ENCODE measurements around the gene ASIC1.
"Not testable (repeated sequence)": the region's sequence is repeated elsewhere in the genome, so short reads cannot be mapped to it uniquely, and the experiment has no call there.

The ASIC1 gene

DNA sequence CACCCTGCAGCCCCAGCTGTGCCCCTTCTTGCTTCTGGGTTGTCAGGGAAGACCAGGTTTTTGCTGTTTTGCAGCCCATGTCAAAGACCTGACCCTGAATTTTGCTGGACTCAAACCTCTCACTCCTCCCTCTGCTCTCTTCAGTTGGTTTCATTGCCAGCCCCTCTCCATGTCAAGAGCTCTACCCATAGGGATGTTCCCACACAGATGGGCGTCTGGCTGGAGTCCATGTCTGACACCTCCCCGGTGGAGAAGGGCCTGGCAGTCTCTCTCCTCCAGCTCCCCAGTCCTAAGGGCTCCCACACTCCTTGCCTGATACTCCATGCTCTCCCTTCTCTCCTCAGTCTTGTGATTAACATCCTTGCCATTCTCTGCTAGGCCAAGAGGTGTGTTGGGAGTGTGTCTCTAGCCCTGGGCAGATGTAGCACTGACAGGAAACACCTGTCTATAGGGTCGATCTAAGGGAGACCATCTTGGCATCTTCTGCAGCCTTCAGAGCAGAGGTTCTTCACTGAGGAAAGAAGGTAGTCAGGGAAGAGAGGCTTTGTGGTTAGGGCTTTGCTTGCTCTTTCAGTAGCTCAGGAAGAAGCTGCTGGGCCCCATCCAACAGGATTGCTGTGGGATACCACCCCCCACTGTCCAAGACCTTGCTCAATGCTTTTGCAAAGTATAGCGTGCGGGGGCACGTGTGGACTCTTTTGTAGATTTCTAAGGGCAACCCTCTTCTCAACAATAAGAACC lies 4.7 kb downstream of the ASIC1 start:
- DNase-seq (ENCODE audit: low spot score), result no peak

DNA sequence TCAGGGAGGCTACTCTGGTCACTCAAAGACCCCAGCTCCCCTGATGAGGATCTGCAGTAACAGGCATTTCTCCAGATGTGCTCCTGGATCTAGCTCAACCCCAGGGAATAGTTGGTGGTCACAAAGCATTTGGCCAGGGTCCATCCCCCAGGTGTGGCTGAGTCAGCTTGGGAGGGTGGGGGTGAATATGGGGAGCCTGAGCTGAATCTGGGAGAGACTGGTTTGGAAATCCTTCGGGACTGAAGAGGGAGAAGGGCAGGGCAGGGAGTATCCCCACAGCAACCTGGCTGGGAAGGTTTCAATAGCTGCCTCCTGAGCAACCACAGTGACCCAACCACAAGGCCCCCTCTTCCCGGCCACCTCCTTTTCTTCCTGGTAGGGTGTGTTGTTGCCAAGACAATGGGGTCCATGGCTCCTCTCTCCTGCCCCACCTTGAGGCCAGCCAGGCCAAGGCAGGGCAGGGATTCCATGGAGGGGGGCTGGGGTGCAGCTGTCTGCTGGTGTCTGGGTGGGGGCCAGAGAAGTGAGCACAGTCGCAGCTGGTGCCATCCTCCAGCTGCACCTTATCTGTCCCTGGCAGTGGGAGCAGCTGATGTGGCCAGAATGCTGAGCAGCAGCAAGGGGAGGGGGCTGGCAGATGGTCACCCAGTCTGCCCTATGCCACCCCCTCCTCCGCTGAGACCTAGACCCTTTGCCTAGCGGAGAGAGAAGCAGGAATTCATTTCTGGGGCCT lies 5.5 kb downstream of the ASIC1 start:
- no peak for DNase-seq (ENCODE audit: low spot score)

DNA sequence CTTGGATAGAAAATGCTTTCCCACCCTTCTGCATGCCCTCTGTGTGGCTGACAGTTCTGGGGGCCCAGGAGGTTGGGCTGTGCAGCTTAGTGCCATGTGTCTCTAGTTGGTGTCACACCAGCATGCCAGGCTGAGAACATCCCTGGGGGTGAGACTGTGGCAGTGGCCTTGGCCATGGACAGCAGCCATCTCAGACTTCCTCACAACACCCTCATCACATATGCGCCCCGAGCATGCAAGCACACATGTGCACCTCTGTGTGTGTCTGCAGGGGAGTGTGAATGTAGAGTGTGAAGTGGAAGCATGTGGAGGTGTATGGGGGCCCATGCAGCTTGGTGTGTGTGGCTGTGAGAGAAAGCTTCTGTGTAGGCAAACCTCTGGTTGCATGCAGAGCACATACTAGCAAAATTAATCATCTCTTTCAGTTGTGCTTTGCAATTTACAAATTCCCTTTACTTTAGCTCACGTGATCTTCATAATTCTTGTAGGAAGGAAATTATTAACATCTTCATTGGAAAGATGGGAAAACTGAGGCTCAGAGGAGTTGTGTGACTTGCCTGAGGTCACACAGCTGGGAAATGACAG lies 8.4 kb downstream of the ASIC1 start:
- no peak for DNase-seq (ENCODE audit: low spot score)

DNA sequence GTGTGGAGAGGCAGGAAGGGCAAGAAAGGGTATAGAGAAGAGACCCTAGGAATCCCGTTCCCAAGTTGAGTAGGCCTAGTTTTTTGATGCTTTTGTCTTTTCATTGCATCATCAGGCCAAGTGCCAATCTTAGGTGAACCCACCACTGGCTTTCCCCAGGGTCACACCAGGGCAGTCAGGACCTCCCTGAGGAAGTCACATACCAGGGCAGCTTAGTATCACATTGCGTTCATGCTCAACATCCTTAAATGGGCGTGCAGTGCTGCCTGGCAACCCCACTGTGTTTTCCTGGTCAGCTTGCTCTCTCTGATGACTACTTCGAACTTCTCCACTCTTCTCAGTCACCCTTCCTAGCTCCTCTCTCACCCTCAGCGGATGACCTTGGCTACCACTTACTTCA lies 9.0 kb downstream of the ASIC1 start:
- peak; percentile 55 for DNase-seq (ENCODE audit: low spot score)

DNA sequence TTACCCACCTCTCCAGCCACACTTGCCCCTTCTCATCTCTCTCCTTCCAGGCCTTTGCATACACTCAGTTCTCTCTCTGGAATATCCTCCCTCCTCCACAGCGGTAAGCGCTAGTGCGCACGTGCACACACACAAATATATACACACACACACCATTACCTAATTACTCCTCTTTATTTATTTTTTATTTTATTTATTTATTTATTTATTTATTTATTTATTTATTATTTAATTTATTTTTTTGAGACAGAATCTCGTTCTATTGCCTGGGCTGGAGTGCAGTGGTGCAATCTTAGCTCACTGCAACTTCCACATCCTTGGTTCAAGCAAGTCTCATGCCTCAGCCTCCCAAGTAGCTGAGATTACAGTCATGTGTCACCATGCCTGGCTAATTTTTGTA lies 11.7 kb downstream of the ASIC1 start:
- DNase-seq (ENCODE audit: low spot score), result no peak

DNA sequence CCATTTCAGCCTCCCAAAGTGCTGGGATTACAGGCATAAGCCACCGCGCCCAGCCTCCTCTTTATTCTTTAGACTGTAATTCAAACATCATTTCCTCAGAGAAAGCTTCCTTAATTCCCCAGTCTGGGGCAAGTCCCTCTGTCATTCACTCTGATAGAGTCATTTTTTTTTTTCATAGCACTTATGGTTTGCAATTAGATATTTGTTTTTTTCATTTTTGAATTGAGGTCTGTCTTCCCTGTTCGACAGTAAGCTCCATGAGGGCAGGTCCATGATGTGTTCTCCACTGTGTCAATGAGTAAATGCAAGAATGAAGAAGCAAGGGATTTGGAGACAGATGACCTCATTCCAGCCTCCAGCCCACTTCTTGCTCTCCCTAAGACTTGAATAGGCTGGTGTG lies 12.1 kb downstream of the ASIC1 start:
- no peak for DNase-seq (ENCODE audit: low spot score)

DNA sequence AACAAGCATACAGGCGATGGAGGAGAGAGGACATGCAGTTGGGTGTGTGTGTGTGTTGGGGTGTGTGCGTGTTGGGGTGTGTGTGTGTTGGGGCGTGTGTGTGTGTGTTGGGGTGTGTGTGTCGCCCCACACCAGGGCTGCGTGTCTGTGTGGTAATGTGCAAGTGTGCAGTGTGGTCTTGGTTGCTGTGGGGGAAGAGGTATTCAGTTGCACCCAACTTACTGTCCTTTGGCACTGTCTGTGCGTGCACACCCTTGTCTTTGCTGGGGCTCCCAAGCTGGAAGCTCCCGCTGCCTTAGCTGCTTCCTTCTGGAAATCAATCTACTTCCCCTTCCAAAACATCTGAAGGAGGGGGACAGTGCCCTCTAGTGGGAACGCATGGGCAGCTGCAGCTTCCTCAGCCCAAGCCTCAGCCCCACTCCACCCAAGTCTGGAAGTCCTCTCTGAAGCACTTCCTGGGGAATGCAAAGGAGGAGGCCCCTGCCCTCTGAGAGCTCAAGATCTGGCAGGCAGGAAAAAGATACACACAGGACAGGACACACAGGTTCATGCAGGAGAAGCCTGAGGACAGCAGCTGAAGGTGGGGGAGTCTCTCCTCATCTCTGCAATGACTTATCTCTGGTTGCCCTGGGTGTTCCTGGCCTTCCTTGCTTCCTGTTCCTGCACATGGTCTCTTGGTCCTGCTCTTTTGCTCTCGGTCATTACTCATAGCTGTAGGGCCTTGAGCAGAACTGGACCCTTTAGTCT lies 13.1 kb downstream of the ASIC1 start:
- DNase-seq (ENCODE audit: low spot score), result peak; percentile 84

DNA sequence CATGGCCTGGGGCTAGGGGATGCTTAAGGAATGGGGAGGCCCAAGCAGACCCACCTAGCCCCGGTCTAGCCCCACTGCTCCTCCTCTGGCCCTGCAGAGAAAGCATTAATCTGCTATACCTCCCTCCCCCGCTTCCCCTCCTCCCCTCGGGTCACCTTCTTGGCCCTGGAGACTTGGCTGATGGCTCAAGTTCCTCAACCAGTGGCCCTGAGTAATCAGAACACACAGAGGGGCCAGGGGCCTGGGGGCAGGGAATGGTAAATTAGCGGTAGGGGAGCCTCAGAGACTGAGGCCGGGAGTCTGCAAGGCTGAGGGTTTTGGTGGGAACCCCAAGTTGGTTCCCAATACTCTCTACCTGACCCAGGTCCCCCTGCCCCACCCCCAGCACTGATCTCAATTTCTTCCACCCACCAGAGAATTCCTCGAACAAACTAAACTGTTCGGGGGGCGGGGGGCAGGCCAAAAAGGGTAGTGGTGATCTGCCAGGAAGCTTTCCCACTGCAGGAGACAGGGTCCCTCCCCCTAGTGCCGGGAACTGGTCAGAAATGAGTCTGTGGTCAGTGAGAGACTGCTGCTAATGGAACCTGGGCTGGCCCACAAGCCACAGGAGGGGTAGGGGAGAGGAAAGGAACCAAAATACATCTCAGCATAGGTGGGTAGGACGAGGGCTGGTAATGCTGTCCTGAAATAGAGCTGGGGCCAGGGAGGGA lies 15.0 kb downstream of the ASIC1 start:
- no peak for DNase-seq (ENCODE audit: low spot score)

DNA sequence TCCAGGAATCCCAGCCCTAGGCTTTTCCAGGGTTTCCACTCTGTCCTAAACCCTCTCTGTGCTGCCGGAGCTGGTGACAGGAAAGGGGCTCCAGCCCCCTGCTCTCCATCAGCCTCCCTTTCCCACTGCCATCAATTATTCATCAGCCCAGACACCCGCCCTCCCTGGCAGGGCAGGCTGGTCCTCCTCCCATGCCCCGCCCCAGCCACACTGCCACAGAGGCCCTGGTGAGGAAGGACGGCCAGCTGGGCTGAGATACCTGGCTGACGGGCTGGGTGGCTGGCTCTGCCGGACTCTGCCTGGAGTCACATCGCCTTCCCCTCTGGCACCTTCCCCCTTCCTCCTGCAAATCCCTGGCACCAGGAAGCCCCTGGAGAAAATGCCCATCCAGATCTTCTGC lies 15.8 kb downstream of the ASIC1 start:
- DNase-seq (ENCODE audit: low spot score), result no peak

DNA sequence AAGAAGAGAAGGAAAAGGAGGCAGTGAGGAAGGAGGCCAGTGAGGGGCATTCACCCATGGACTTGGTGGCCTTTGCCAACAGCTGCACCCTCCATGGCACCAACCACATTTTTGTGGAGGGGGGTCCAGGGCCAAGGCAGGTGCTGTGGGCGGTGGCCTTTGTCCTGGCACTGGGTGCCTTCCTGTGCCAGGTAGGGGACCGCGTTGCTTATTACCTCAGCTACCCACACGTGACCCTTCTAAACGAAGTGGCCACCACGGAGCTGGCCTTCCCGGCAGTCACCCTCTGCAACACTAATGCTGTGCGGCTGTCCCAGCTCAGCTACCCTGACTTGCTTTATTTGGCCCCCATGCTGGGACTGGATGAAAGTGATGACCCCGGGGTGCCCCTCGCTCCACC lies 16.3 kb downstream of the ASIC1 start:
- no peak for DNase-seq (ENCODE audit: low spot score)

DNA sequence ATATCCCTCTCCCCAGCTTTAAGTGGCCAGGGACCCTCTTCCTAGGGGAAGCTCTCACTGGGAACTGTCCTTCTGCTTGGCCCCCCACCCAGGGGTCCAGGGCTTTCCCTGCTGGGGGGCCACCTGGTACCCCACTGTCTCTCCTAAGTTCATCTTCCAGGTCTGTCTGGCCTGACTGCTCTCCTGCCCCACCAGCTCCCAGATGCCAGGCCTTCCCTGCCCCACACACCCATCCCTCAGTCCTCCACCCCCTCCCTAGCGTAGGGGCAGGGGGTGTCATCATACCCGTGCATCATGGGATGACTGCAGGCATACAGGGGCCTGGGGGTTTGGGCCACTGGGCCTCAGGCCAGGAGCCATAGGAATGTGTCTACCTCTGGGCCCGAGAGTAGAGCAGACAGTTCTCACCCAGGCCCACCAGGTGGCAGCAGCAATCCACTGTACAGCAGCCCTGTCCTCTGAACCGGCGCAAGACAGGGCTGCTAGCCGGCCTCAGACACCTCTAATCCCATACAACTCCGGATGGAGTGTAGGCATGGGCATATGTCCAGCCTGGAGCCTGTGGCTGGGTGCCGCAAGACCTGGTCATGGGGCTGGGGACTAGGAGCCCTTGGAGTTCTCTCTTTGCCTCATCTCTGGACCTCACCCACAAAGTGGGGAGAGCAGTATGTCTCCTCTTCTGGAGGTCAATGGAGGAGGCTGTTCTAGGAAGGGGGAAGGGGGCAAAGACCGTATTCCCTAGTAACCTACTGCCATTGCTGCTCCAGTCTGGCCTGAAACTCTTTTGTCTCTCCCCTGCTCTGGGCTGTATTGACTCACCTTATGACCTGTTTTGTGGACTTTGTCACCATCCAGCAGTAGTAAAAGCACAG lies 17.8 kb downstream of the ASIC1 start:
- peak; percentile 82 for DNase-seq (ENCODE audit: low spot score)

DNA sequence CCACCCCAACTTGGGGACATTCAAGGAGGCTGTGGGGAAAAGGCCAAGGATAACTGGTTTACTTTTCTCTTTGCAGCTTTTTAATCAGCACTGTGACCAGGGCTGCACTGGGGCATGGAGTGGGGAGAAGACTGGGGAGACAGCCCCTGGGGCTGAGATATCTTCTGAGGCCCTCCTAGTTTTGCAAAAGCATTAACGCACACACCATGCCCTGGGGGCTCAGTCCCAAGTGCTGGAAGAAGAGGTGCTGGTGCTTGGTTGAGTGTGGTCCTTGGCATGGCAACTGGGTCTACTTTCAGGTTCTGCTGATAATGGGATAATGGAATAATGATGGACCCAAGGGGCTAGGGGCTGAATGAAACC lies 18.4 kb downstream of the ASIC1 start:
- no peak for DNase-seq (ENCODE audit: low spot score)

DNA sequence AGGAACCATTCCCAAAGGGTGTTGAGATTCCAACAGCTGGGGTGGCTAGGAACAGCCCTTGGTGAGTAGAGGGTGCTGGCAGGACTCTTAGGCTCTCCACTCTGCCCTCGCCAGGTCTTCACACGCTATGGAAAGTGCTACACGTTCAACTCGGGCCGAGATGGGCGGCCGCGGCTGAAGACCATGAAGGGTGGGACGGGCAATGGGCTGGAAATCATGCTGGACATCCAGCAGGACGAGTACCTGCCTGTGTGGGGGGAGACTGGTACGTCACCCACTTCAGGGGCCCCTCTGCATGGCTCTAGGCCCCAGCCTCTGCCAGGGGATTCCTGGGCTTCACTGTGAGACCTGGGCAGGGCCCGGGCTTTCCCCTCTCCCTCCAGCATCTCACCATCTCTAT lies 19.7 kb downstream of the ASIC1 start:
- DNase-seq (ENCODE audit: low spot score), result no peak

DNA sequence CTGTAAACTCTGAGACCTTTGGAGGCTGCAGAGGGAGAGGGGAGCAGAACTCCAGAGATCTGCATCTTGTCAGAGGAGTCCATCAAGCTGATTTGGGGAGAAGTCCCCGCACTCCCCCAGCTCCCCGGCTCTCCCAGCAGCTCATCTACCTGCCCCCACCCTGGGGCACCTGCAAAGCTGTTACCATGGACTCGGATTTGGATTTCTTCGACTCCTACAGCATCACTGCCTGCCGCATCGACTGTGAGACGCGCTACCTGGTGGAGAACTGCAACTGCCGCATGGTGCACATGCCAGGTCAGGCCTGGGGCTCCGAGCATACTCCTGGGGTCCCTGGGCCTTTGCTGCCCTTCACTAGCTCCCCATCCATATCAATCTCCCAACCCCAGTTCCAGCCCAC lies 20.9 kb downstream of the ASIC1 start:
- no peak for DNase-seq (ENCODE audit: low spot score)

DNA sequence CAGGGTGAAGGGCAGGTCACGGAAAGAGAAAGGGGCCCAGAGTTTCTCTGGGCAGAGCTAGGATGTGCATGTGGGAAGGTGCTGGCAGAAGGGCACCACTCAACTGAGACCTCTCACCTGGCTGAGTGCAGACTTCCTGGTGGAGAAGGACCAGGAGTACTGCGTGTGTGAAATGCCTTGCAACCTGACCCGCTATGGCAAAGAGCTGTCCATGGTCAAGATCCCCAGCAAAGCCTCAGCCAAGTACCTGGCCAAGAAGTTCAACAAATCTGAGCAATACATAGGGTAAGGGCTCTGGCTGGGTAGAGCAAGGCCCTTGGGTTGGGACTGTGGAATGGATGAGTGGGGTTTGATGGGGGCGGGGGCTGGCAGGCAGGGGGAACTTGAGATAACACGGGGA lies 22.4 kb downstream of the ASIC1 start:
- no peak for DNase-seq (ENCODE audit: low spot score)

DNA sequence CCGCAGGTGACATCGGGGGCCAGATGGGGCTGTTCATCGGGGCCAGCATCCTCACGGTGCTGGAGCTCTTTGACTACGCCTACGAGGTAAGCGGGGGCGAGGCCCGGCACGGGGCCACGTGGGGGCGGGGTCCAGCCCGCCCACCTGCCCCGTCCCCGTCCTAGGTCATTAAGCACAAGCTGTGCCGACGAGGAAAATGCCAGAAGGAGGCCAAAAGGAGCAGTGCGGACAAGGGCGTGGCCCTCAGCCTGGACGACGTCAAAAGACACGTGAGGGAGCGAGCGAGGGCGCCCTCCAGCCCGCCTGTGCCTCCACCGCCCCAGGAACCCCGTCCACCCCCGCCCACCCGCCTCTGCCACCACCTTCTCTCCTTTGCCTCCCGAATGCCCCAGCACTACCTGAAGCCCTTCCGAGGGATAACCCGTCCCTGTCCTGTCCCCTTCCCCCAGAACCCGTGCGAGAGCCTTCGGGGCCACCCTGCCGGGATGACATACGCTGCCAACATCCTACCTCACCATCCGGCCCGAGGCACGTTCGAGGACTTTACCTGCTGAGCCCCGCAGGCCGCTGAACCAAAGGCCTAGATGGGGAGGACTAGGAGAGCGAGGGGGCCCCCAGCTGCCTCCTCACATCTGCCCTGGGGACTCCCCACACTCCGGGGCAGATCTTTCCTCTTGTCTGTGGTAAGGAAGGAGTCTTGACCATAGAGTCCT lies 23.9 kb downstream of the ASIC1 start:
- no peak for DNase-seq (ENCODE audit: low spot score)

DNA sequence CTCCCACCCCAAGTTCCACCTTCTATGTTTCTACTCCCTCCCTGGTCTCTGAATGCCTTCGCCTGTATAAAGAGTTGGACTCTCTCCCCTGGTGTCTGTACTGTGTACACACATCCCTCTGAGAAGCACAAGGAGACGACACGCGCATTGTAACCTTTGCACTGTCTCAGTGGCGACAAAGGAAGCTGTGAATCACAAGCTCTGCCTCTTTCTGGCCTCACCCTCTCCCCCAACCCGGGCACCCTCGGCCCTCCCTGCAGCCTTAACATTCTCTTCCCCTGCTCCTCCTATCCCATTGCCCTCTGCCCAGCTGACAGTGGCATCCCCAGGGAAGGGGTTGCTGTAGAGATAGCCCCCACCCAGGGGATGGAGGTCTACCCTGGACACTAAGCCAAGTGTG lies 25.2 kb downstream of the ASIC1 start:
- DNase-seq (ENCODE audit: low spot score), result no peak

DNA sequence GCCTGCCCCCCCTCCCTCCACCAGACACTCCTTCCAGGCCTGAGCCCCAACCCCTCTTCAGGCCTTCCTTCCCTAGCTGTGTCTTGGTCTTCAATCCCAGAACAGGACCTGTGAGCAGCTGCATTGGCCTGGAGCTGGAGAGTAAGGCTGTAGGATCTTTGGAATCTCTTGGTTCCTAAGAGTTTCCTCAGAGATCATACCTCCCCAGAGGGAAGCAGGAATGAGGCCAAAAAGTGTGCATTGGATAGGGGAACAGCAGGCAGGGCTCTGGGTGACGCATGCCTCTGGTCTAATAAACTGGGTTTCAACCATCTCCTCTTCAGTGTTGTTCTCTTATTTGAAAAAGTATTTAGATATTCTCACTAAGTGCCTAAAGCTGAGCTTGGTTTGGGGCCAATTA lies 25.9 kb downstream of the ASIC1 start:
- DNase-seq (ENCODE audit: low spot score), result no peak

DNA sequence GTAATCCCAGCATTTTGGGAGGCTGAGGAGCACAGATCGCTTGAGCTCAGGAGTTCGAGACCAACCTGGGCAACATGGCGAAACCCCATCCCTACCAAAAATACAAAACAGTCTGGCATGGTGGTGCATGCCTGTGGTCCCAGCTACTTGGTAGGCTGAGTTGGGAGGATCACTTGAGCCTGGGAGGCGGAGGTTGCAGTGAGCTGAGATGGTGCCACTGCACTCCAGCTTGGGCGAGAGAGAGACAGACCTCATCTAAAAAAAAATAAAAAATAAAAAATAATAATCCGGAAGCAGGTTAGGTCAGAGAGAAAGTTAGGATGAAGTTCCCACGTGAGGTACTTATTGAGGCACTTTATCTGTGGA lies 27.0 kb downstream of the ASIC1 start:
- not testable (repeated sequence) for DNase-seq (ENCODE audit: low spot score)

DNA sequence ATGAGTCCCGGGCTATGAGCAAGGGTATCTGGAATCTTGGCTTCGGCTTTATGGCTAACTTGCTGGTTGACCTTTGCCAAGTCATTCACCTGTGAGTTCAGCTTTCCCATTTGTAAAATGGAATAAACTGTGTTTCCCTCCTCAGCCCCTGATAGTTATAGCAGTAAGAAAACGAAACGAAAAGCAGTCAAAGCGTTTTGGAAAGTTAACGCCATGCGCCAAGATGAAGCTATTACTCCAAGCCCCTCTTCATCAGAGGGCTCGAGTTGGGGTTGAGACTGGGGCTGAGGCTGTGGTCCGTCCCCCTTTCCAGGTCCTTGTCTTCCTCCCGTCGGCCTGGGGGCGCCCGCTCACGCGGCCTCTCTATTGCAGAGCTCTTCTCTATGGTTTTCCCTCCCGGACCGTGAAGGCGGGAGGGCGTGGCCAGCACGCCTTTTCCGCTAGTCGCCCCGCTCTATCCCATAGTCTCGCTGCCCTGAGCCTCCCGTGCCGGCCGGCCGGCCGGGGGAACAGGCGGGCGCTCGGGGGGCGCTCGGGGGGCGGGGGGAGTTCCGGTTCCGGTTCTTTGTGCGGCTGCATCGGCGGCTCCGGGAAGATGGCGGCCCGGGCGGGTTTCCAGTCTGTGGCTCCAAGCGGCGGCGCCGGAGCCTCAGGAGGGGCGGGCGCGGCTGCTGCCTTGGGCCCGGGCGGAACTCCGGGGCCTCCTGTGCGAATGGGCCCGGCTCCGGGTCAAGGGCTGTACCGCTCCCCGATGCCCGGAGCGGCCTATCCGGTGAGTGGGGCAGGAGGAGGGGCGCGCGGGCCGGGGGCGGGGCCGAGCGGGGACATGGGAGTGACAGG lies 27.6 kb downstream of the ASIC1 start, which contains the start of gene SMARCD1:
Gene SMARCD1 (plus strand): TSS at position 568 of the 840 bp plus-strand sequence. CDS start 28 bp downstream, at position 596.
- DNase-seq (ENCODE audit: low spot score), result peak; percentile 95

All from RKO (cell line).